Measurements from ENCODE around the gene FZD1. TPM values are rescaled to one million over a fixed set of nuclear protein-coding genes. Genes with fewer than 3 reads are reported as not detected.

Gene FZD1
- total RNA-seq, 1 experiment from 2014 or later: 0.61 TPM

DNA sequence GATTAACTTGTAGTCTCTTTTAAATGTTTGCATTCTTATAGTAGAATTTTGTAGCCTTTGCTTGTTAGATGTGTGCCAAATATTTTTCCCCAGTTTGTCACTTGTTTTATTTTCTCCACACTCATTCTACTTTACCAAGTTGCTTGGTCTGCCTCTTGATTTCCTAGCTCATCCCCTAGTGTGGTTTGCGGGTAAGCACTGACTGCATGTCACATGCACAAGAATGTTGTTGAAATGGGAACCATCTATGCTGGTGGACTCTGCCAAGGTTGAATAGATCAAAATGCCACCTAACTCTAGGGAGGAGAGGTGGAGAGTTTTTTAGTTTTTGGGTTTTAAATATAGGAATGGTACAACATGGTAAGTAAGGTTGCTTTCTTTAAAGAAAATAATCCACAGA is 47.6 kb downstream of the FZD1 start:
- Histone ChIP-seq H4K20me1 (ENCODE audit: control insufficient read depth, insufficient read depth, insufficient read length) (no peaks in the 10 kb centered on the region), H2BK5ac (ENCODE audit: insufficient read length, low read length) (no peak overlapping the region), H2AFZ (ENCODE audit: low read length) (no peak overlapping the region), H4K8ac (replicated peaks; ENCODE audit: insufficient read length, low read depth, low read length) (no peak overlapping the region), H3K4me1 (ENCODE audit: insufficient read depth, low read length) (no peaks in the 10 kb centered on the region), H3T11ph (ENCODE audit: low read length) (no peak overlapping the region), H3K4ac (ENCODE audit: low read depth, low read length) (no peak overlapping the region), H3K9ac (ENCODE audit: extremely low read depth, insufficient read length, low read length) (no peak overlapping the region), H4K5ac (ENCODE audit: insufficient read length, low read depth, low read length) (no peak overlapping the region), H2BK15ac (ENCODE audit: low read depth, low read length) (no peak overlapping the region), H2BK20ac (ENCODE audit: low read depth, low read length, poor library complexity, severe bottlenecking) (no peak overlapping the region), H3K27me3 (ENCODE audit: insufficient read depth, low read length) (no peaks in the 10 kb centered on the region), H3K27ac (ENCODE audit: insufficient read length, low read depth, low read length) (no peak overlapping the region), H4K91ac (ENCODE audit: insufficient read length, low read depth, low read length) (no peak overlapping the region), H2BK12ac (ENCODE audit: insufficient read length, low read depth, low read length) (no peak overlapping the region), H3K9me3 (ENCODE audit: control insufficient read depth, low read depth, low read length) (no peaks in the 10 kb centered on the region), H3K79me2 (ENCODE audit: insufficient read depth, low read length) (no peaks in the 10 kb centered on the region), H2BK120ac (ENCODE audit: low read depth, low read length, poor library complexity, severe bottlenecking) (no peak overlapping the region), H3K56ac (ENCODE audit: insufficient read length, low read depth, low read length) (no peak overlapping the region), H3K79me1 (ENCODE audit: insufficient read depth, low read depth, low read length, poor library complexity, severe bottlenecking) (no peaks in the 10 kb centered on the region), H2AK5ac (ENCODE audit: insufficient read length, low read length) (no peak overlapping the region), H3K18ac (ENCODE audit: insufficient read length, low read depth, low read length) (no peak overlapping the region), H3K14ac (ENCODE audit: insufficient read depth, low read length) (no peak overlapping the region), H3K23me2 (ENCODE audit: insufficient read length, low read depth, low read length, poor library complexity, severe bottlenecking) (no peaks in the 10 kb centered on the region), H3K23ac (ENCODE audit: insufficient read length, low read depth, low read length) (no peak overlapping the region), H3K4me2 (ENCODE audit: insufficient read depth, insufficient read length, low read length) (no peak overlapping the region)
- DNase-seq: no peak
- Mint-ChIP-seq H3K27ac (no peak overlapping the region), H3K36me3 (ENCODE audit: insufficient read depth in 1 of 3, low read depth in 3 of 3) (no peaks in the 10 kb centered on the region), H3K9me3 (no peaks in the 10 kb centered on the region), H3K27me3 (ENCODE audit: low read depth) (peaks cover 3% of the 10 kb centered on the region; the same call in 1 of the 2 replicates), H3K4me3 (no peak overlapping the region), H3K4me1 (peaks cover 0 to 4% of the 10 kb centered on the region in 2 experiments; a peak in 2 of 4 replicates)
- WGBS (ENCODE audit: extremely low coverage, insufficient read length, low lambda C conversion rate): no CpG with 5 or more reads among the region's 1 CpG
- TF ChIP-seq, protein P1, sequence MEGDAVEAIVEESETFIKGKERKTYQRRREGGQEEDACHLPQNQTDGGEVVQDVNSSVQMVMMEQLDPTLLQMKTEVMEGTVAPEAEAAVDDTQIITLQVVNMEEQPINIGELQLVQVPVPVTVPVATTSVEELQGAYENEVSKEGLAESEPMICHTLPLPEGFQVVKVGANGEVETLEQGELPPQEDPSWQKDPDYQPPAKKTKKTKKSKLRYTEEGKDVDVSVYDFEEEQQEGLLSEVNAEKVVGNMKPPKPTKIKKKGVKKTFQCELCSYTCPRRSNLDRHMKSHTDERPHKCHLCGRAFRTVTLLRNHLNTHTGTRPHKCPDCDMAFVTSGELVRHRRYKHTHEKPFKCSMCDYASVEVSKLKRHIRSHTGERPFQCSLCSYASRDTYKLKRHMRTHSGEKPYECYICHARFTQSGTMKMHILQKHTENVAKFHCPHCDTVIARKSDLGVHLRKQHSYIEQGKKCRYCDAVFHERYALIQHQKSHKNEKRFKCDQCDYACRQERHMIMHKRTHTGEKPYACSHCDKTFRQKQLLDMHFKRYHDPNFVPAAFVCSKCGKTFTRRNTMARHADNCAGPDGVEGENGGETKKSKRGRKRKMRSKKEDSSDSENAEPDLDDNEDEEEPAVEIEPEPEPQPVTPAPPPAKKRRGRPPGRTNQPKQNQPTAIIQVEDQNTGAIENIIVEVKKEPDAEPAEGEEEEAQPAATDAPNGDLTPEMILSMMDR (conservative IDR thresholded peaks at IDR 0.05): no peak
